ENCODE data around the gene SIGLEC5.

SIGLEC5 gene

GRCh38 chr19:51587264-51588191 lies 42.7 kb downstream of the SIGLEC5 start:
- DNase-seq (ENCODE audit: low read depth in 2 of 2) = no peak

- DNase-seq (ENCODE audit: low read depth in 2 of 2) = no peak
Measured at GRCh38 chr19:51586799-51587198, 43.4 kb downstream of the SIGLEC5 start.

GRCh38 chr19:51586103-51586728 lies 44.0 kb downstream of the SIGLEC5 start:
- no peak for DNase-seq (ENCODE audit: low read depth in 2 of 2)

- no peak for DNase-seq (ENCODE audit: low read depth in 2 of 2)
Measured at GRCh38 chr19:51576850-51577249, 53.4 kb downstream of the SIGLEC5 start.

DNA sequence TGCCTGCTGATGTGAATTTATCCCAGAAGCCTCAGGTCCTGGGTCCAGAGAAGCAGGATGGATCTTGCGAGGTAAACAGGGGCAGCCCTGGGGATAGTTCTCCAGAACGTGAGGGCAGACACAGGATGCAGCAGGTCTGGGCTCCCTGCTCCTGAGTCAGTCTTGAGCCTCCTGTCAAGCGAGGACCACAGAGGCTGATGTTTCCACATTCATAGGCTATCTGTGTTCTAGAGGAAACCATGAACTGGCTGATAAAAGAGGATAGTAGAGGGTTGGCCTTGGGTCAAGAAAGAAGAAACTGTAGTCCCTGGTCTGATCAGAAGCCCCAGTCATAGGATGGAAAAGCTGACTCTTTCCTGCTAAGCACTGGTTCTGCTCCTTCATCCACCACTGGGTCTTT lies 56.9 kb downstream of the SIGLEC5 start:
- DNase-seq (ENCODE audit: low read depth in 2 of 2) = no peak

DNA sequence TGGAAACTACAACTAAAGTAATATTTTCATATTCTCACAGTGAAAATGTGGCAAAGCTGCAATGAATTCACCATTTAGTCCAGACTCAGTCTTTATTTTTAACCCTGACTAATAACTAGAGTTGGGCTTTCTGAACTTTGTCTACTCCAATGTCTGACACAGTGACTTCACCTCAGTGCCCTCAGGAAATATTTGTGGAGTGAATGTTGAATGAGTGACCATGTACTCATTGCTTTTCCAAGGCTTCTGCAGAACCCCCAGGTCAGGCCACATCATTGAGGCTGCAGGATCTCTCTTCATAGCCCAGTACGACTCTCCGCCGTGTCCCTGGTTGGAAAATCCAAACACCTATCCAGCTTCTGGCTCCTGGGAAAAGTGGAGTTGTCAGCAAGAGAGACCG lies 57.3 kb downstream of the SIGLEC5 start:
- DNase-seq (ENCODE audit: low read depth in 2 of 2) = no peak

GRCh38 chr19:51572410-51572809 lies 57.8 kb downstream of the SIGLEC5 start:
- no peak for DNase-seq (ENCODE audit: low read depth in 2 of 2)

DNA sequence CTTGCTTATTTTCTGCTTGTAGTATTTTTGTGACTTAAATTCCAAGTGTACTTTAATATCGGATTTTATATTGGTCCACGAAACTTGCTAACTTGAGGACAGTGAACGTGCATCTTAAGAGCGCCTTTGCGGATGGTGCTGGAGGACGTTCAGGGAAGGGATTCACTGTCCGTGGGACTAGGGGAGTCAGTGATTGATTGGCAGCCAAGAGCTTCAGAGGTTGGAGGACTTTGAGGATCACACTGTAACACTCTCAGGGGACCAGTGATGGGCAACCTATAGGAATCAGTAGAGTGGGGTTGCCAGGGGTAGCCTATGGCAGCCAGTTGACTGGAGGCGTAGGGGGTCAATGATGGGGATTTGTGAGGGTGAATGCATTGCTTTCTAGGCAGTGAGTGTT lies 58.6 kb downstream of the SIGLEC5 start:
- no peak for DNase-seq (ENCODE audit: low read depth in 2 of 2)

DNA sequence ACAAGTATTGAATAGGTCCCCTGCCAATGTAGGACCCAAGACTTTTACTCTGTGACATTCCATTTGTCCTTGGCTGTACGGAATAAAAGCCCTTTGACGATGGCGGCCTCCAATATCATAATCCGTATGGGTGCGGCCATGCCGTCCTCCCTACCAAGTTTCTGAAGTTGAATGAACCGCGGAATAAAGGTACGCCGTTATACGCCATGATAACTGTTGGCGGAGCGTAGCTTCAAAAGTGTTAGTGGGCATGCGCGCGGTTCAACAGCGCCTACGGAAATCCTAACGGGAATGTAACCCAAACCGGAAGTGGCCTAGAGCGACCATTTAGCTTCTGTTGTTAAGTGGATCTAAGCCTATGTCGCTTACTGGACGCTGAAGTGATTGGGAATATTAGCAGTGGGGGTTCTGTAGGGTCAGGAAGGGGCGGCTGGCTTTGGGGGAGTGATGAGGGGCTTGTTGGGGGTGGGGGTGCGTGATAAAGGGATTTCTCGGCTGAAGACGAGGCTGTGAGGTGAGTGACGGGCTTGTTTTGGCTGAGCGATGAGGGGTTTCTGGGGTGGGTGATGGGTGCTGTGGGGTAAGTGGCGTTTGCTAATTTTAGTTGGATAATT lies 59.1 kb downstream of the SIGLEC5 start, which contains the start of gene ZNF175:
Gene ZNF175, plus strand, starts transcription at position 322 of the 614 bp plus-strand sequence. CDS start 2,047 bp downstream, outside the sequence.
- peak; percentile 79 to 84 for DNase-seq (ENCODE audit: low read depth in 2 of 2)

- DNase-seq (ENCODE audit: low read depth in 2 of 2) = no peak
Measured at GRCh38 chr19:51568456-51568855, 61.7 kb downstream of the SIGLEC5 start.

- no peak for DNase-seq (ENCODE audit: low read depth in 2 of 2)
Measured at GRCh38 chr19:51567583-51567982, 62.6 kb downstream of the SIGLEC5 start.

DNA sequence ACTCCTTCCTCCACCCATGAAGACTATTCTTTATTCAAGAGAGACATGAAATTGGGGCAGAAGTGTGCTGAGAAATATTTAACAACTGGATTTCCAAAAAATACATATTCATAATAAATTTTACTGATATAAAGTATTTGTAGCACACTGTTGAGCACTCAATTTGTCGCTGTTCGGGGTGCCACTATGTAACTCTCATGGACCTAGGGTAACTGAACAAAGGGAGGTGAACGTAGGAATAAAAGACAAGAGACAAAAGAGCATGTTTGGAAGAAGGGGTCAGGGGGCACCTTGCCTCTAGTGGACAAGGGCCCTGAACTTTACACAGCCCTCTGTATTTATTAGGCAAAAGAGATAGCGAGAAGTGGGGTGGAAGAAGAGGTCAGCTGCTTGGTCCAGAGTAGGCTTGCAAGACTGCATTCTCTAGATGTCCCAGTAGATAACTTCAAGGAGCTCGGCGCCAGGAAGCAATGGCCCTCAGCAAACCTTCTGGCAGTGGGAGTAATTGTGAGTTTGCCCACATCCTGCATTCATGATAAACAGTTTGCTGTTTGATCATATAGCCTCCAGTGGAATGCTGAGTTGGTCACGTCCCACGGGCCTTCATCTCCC lies 63.6 kb downstream of the SIGLEC5 start:
- DNase-seq (ENCODE audit: low read depth in 2 of 2) = no peak

- no peak for DNase-seq (ENCODE audit: low read depth in 2 of 2)
Measured at GRCh38 chr19:51565583-51565982, 64.6 kb downstream of the SIGLEC5 start.

- DNase-seq (ENCODE audit: low read depth in 2 of 2) = no peak
Measured at GRCh38 chr19:51564791-51565190, 65.4 kb downstream of the SIGLEC5 start.

Measured in activated CD4-positive, alpha-beta T cell treated with anti-CD3 and anti-CD28 coated beads for 24 hours (primary cell).